GM23338 (cell line): ENCODE data around the gene MICAL3. TPM values are rescaled to one million over a fixed set of nuclear protein-coding genes. Genes with fewer than 3 reads are reported as not detected.

Experiments
- ATAC-seq: fragments of 200-7000 bp; cut with Tn5 transposase; 3 replicates; pipeline ENCODE4 v1.9.1; 2020
- DNase-seq: peaks from one replicate; pipeline ENCODE4 v3.0.0-alpha.2; 2015; ENCODE audit warnings: low spot score
- H2AFZ ChIP-seq: fragments of 200-600 bp; sonication (generic); 2 replicates; pipeline ENCODE4 v1.8.0; 2016; ENCODE audit warnings: antibody characterized with exemption, mild to moderate bottlenecking, moderate library complexity
- H3F3A ChIP-seq: fragments of 200-600 bp; sonication (generic); replicated peaks from 2 replicates; pipeline ENCODE4 v1.8.0; 2017; ENCODE audit warnings: antibody characterized with exemption, mixed run types, low read depth
- H3K27ac ChIP-seq: fragments of 200-600 bp; sonication (generic); 2 replicates; pipeline ENCODE4 v1.6.1; 2016; ENCODE audit warnings: low read depth
- H3K27me3 ChIP-seq: fragments of 200-600 bp; sonication (generic); 2 replicates; pipeline ENCODE4 v1.8.0; 2016; ENCODE audit warnings: mild to moderate bottlenecking, mixed run types, moderate library complexity; ENCODE audit not compliant: insufficient read depth
- H3K36me3 ChIP-seq: fragments of 200-600 bp; sonication (generic); 2 replicates; pipeline ENCODE4 v1.8.0; 2016; ENCODE audit warnings: mild to moderate bottlenecking; ENCODE audit not compliant: insufficient read depth
- H3K4me1 ChIP-seq: fragments of 200-600 bp; sonication (generic); 2 replicates; pipeline ENCODE4 v1.8.0; 2016; ENCODE audit warnings: mild to moderate bottlenecking, moderate library complexity; ENCODE audit not compliant: insufficient read depth
- H3K4me2 ChIP-seq: fragments of 200-600 bp; sonication (generic); 2 replicates; pipeline ENCODE4 v1.7.1; 2017; ENCODE audit warnings: mixed run types
- H3K4me3 ChIP-seq: fragments of 200-600 bp; sonication (generic); 2 replicates; pipeline ENCODE4 v1.6.1; 2016; ENCODE audit warnings: mixed run types
- H3K79me2 ChIP-seq: fragments of 200-600 bp; sonication (generic); replicated peaks from 2 replicates; pipeline ENCODE4 v1.8.0; 2017; ENCODE audit warnings: mild to moderate bottlenecking; ENCODE audit not compliant: insufficient read depth
- H3K9me2 ChIP-seq: fragments of 200-600 bp; sonication (generic); 2 replicates; pipeline ENCODE4 v1.8.0; 2017; ENCODE audit not compliant: insufficient read depth
- H4K20me1 ChIP-seq: fragments of 200-600 bp; sonication (generic); replicated peaks from 2 replicates; pipeline ENCODE4 v1.8.0; 2017; ENCODE audit warnings: mild to moderate bottlenecking; ENCODE audit not compliant: insufficient read depth
- H3K27ac Mint-ChIP-seq: 2 replicates; pipeline ENCODE4 v1.8.0; 2020; ENCODE audit warnings: inconsistent platforms, mild to moderate bottlenecking, moderate library complexity, mixed read lengths
- H3K27me3 Mint-ChIP-seq: 3 replicates; pipeline ENCODE4 v1.8.0; 2022; ENCODE audit warnings: low read depth, mild to moderate bottlenecking, moderate library complexity, mixed read lengths, inconsistent platforms; ENCODE audit not compliant: insufficient read depth, poor library complexity
- H3K36me3 Mint-ChIP-seq: 3 replicates; pipeline ENCODE4 v1.8.0; 2021; ENCODE audit warnings: low read depth, mild to moderate bottlenecking, inconsistent platforms, moderate library complexity, mixed read lengths
- H3K4me1 Mint-ChIP-seq: 3 replicates; pipeline ENCODE4 v1.8.0; 2020; ENCODE audit warnings: mild to moderate bottlenecking, inconsistent platforms, mixed read lengths
- H3K4me3 Mint-ChIP-seq: 3 replicates; pipeline ENCODE4 v1.8.0; 2021; ENCODE audit warnings: moderate library complexity, mild to moderate bottlenecking, inconsistent platforms, mixed read lengths
- H3K9me3 Mint-ChIP-seq: 3 replicates; pipeline ENCODE4 v1.8.0; 2020; ENCODE audit warnings: moderate library complexity, mild to moderate bottlenecking, inconsistent platforms, mixed read lengths
- CREB1 ChIP-seq: fragments of 250-450 bp; sonication (Bioruptor Pico); IDR thresholded peaks from 2 replicates; pipeline ENCODE4 v1.5.0; 2020; ENCODE audit warnings: low read depth, mild to moderate bottlenecking, moderate library complexity
- EZH2 ChIP-seq: fragments of 200-600 bp; sonication (generic); IDR thresholded peaks from one replicate; pipeline ENCODE4 v1.8.0; 2017; ENCODE audit warnings: antibody characterized with exemption, mild to moderate bottlenecking, low read depth; ENCODE audit not compliant: unreplicated experiment
- EZH2phosphoT487 ChIP-seq: fragments of 200-600 bp; sonication (generic); IDR thresholded peaks from one replicate; pipeline ENCODE4 v1.8.1; 2018; ENCODE audit warnings: antibody characterized with exemption; ENCODE audit not compliant: unreplicated experiment
- NANOG ChIP-seq: IDR thresholded peaks from 2 replicates; pipeline ENCODE4 v1.6.1; 2016; ENCODE audit warnings: antibody characterized with exemption, borderline replicate concordance
- STAT1 ChIP-seq: IDR thresholded peaks from one replicate; pipeline ENCODE4 v1.6.1; 2016; ENCODE audit warnings: antibody characterized with exemption; ENCODE audit not compliant: unreplicated experiment
- polyA plus RNA-seq: library from polyadenylated mRNA; unstranded; fragments of >200 nt; fragmentation: Nextera tagmentation; extraction: Ambion mirVana; gene quantifications from 2 replicates; pipeline ENCODE4 v1.2.1, GENCODE V29; 2016
- total RNA-seq: library from RNA; depleted of rRNA; stranded (reverse); fragments of >200 nt; shearing (Covaris generic); gene quantifications from 2 replicates; pipeline ENCODE4 v1.2.3, GENCODE V29; 2014
- TF ChIP-seq, protein P1 (sequence below), 2 experiments: fragments of 200-600 bp in 1 of 2; sonication (generic) in 1 of 2; conservative IDR thresholded peaks; 2 replicates each; pipeline versions ENCODE4 v1.5.1 to v1.6.1; 2016 to 2017; ENCODE audit warnings: antibody characterized with exemption in 2 of 2, low read depth in 2 of 2, mild to moderate bottlenecking in 2 of 2, moderate library complexity in 1 of 2
- TF ChIP-seq, protein P2 (sequence below): IDR thresholded peaks from one replicate; pipeline ENCODE4 v1.6.1; 2018; ENCODE audit warnings: antibody characterized with exemption; ENCODE audit not compliant: unreplicated experiment

The MICAL3 gene
- total and polyA plus RNA-seq, 2 experiments from 2014 or later: 10.1 to 33.9 TPM

DNA sequence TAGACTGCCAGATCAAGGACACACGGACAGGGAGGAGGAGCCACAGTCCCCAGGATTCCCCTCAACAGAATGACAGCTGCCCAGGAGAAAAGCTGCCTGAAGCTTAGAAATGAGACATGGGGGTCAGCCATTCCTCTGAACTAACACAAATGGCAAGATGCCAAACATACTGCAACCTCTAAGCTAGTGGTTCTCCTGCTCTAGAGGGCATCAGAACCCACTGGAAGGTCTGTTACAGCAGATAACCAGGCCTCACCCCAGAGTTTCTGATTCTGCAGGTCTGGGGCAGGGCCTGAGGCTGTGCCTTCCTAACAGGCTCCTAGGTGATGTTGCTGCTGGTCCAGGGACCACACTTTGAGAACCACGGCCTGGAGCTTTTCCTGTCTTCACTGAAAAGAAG, 221.5 kb downstream of the MICAL3 start (continued):
- TF ChIP-seq, protein P1, sequence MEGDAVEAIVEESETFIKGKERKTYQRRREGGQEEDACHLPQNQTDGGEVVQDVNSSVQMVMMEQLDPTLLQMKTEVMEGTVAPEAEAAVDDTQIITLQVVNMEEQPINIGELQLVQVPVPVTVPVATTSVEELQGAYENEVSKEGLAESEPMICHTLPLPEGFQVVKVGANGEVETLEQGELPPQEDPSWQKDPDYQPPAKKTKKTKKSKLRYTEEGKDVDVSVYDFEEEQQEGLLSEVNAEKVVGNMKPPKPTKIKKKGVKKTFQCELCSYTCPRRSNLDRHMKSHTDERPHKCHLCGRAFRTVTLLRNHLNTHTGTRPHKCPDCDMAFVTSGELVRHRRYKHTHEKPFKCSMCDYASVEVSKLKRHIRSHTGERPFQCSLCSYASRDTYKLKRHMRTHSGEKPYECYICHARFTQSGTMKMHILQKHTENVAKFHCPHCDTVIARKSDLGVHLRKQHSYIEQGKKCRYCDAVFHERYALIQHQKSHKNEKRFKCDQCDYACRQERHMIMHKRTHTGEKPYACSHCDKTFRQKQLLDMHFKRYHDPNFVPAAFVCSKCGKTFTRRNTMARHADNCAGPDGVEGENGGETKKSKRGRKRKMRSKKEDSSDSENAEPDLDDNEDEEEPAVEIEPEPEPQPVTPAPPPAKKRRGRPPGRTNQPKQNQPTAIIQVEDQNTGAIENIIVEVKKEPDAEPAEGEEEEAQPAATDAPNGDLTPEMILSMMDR (conservative IDR thresholded peaks at IDR 0.05; ENCODE audit: low read depth in 2 of 2): no peak
- TF ChIP-seq EZH2phosphoT487: no peak
- no peak for TF ChIP-seq EZH2
- TF ChIP-seq, protein P2, sequence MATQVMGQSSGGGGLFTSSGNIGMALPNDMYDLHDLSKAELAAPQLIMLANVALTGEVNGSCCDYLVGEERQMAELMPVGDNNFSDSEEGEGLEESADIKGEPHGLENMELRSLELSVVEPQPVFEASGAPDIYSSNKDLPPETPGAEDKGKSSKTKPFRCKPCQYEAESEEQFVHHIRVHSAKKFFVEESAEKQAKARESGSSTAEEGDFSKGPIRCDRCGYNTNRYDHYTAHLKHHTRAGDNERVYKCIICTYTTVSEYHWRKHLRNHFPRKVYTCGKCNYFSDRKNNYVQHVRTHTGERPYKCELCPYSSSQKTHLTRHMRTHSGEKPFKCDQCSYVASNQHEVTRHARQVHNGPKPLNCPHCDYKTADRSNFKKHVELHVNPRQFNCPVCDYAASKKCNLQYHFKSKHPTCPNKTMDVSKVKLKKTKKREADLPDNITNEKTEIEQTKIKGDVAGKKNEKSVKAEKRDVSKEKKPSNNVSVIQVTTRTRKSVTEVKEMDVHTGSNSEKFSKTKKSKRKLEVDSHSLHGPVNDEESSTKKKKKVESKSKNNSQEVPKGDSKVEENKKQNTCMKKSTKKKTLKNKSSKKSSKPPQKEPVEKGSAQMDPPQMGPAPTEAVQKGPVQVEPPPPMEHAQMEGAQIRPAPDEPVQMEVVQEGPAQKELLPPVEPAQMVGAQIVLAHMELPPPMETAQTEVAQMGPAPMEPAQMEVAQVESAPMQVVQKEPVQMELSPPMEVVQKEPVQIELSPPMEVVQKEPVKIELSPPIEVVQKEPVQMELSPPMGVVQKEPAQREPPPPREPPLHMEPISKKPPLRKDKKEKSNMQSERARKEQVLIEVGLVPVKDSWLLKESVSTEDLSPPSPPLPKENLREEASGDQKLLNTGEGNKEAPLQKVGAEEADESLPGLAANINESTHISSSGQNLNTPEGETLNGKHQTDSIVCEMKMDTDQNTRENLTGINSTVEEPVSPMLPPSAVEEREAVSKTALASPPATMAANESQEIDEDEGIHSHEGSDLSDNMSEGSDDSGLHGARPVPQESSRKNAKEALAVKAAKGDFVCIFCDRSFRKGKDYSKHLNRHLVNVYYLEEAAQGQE: no peak
- no peak for TF ChIP-seq CREB1 (CRISPR knock-in tag)
- TF ChIP-seq NANOG: no peak
- no peak for TF ChIP-seq STAT1

DNA sequence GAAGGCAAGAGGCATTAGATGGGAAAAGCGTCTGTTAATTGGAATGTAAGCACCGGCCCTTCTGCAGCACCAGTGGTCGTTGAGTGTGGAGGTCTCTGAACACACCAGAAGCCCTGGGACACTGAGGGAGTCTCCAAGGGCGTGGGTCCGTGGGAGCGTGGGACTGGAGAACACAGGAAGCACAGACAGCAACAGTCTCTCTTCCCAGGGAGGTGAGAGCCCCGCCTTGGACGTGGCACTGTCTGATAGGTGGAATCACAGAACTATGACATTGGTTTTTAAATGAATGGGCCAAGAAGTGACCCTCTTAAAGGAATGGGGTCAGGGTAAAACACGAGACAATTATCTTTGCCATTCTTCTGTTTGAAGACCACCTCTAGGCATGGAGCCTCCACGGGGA, 221.9 kb downstream of the MICAL3 start:
- DNase-seq: no peak
- no peak for ATAC-seq
- Histone ChIP-seq H2AFZ (no peak overlapping the region), H3K27ac (no peak overlapping the region), H3K36me3 (peaks cover 5% of the 10 kb centered on the region; the same call in 1 of the 2 replicates), H3K27me3 (no peaks in the 10 kb centered on the region), H3K9me2 (no peaks in the 10 kb centered on the region), H3K4me1 (no peaks in the 10 kb centered on the region), H3K79me2 (no peaks in the 10 kb centered on the region), H3F3A (0 out of 2 replicates have a peak, but pooled peaks cover 3% of the 10 kb centered on the region), H3K4me2 (no peak overlapping the region), H3K4me3 (no peak overlapping the region), H4K20me1 (no peaks in the 10 kb centered on the region)
- Mint-ChIP-seq H3K27ac (no peak overlapping the region), H3K9me3 (no peaks in the 10 kb centered on the region), H3K36me3 (peaks cover 7% of the 10 kb centered on the region; the same call in 2 of the 3 replicates), H3K4me3 (no peak overlapping the region), H3K27me3 (peaks cover 5% of the 10 kb centered on the region), H3K4me1 (peaks cover 9% of the 10 kb centered on the region; the same call in 2 of the 3 replicates)
- TF ChIP-seq, protein P1 (conservative IDR thresholded peaks at IDR 0.05; ENCODE audit: low read depth in 2 of 2): no peak
